ENCODE data around the gene BTBD10.

BTBD10 gene

GRCh38 chr11:13378316-13378715 is 84.7 kb downstream of the BTBD10 start:
- H3K4me3 ChIP-seq (ENCODE audit: low read depth, low read length) = no peak overlapping the region
- TF ChIP-seq CTCF (IDR thresholded peaks at IDR 0.05; ENCODE audit: borderline replicate concordance, insufficient read depth, low read depth, low read length) = no peak

DNA sequence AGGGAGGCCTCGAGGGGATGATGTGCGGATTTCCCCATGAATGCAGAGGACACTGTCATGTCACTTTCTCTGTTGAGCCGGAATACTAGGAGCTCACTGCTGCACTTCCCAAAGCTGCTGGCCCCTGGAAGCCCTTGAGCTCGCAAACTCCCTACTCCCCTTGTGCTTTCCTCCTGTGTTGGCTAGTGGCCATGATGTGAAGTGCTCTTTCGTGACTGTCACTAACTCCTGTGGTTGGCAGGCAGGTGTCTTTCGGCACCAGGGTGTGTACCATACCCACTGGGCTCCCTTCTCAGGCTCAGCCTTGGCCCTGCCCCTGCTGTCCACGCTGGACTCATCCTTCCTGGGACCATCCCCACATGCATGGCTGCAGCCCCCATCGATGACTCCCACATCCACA is 86.2 kb downstream of the BTBD10 start:
- no peak overlapping the region for H3K4me3 ChIP-seq (ENCODE audit: low read depth, low read length)
- TF ChIP-seq CTCF (IDR thresholded peaks at IDR 0.05; ENCODE audit: borderline replicate concordance, insufficient read depth, low read depth, low read length) = no peak

- no peak overlapping the region for H3K4me3 ChIP-seq (ENCODE audit: low read depth, low read length)
- TF ChIP-seq CTCF (IDR thresholded peaks at IDR 0.05; ENCODE audit: borderline replicate concordance, insufficient read depth, low read depth, low read length) = no peak
These were observed 86.6 kb downstream of the BTBD10 start for GRCh38 chr11:13376402-13376801.

- no peak for TF ChIP-seq CTCF (IDR thresholded peaks at IDR 0.05; ENCODE audit: borderline replicate concordance, insufficient read depth, low read depth, low read length)
- no peak overlapping the region for H3K4me3 ChIP-seq (ENCODE audit: low read depth, low read length)
These were observed 87.2 kb downstream of the BTBD10 start for GRCh38 chr11:13375798-13376197.

GRCh38 chr11:13373216-13373615 is 89.8 kb downstream of the BTBD10 start:
- TF ChIP-seq CTCF (IDR thresholded peaks at IDR 0.05; ENCODE audit: borderline replicate concordance, insufficient read depth, low read depth, low read length) = no peak
- H3K4me3 ChIP-seq (ENCODE audit: low read depth, low read length) = no peak overlapping the region

DNA sequence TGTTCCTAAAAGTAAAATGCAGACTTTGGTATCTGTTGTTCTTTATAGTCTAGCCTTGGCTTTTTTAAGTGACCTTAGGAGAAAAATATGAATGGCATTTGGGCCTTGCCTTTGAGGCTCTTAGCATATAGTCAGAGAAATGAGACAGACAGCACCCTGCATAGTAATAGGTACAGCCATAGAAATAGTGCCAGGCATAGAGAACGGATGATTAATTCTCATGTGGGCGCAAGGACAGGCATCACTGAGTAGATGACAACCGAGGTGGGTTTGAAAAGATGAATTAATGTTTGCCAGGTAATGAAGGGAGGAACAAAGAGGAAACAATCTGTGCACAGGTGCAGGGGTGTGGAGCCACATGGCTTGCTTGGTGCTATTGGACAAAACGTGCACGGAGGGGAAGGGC is 95.0 kb downstream of the BTBD10 start:
- no peak for TF ChIP-seq CTCF (IDR thresholded peaks at IDR 0.05; ENCODE audit: borderline replicate concordance, insufficient read depth, low read depth, low read length)
- H3K4me3 ChIP-seq (ENCODE audit: low read depth, low read length) = no peak overlapping the region

- no peak for TF ChIP-seq CTCF (IDR thresholded peaks at IDR 0.05; ENCODE audit: borderline replicate concordance, insufficient read depth, low read depth, low read length)
- H3K4me3 ChIP-seq (ENCODE audit: low read depth, low read length) = no peak overlapping the region
These were observed 95.9 kb downstream of the BTBD10 start for GRCh38 chr11:13367115-13367514.

Measured in GM12875 (cell line).